Lower lobe of right lung (tissue), 2 donors: ENCODE results near the gene NINL. TPM values are rescaled to one million over a fixed set of nuclear protein-coding genes. Genes with fewer than 3 reads are reported as not detected.

Experiments used
- ATAC-seq, 2 donors: fragments of 200-7000 bp; cut with Tn5 transposase; one replicate each; pipeline ENCODE4 v1.9.1; 2020 to 2022; ENCODE audit warnings: mild to moderate bottlenecking in 2 of 2, moderate library complexity in 2 of 2
- DNase-seq: peaks from one replicate; pipeline ENCODE4 v3.0.0-alpha.2; 2020
- H3K27ac ChIP-seq: fragments of 200-600 bp; one replicate; pipeline ENCODE4 v1.8.0; 2022
- H3K27me3 ChIP-seq: fragments of 200-600 bp; one replicate; pipeline ENCODE4 v1.8.0; 2022; ENCODE audit warnings: low read depth
- H3K36me3 ChIP-seq: fragments of 200-600 bp; one replicate; pipeline ENCODE4 v1.8.0; 2022; ENCODE audit warnings: mild to moderate bottlenecking
- H3K4me1 ChIP-seq: fragments of 200-600 bp; one replicate; pipeline ENCODE4 v1.8.0; 2022
- H3K4me3 ChIP-seq: fragments of 200-600 bp; one replicate; pipeline ENCODE4 v1.8.0; 2022; ENCODE audit warnings: mild to moderate bottlenecking
- H3K9me3 ChIP-seq: fragments of 200-600 bp; one replicate; pipeline ENCODE4 v1.8.0; 2022
- intact Hi-C: fragments of 100-400 bp; cut with DNase I; formaldehyde crosslinking; loops from one replicate; pipeline ENCODE4 v1.11.0; 2022
- total RNA-seq: library from RNA; stranded (reverse); fragmentation: NEBNext Ultra II Directional; extraction: Animal tissue kit (Norgen Biotek cat#: 25700); gene quantifications from one replicate; pipeline ENCODE4 v1.2.1, GENCODE V29; 2021
- TF ChIP-seq, protein P1 (sequence below): fragments of 200-600 bp; IDR thresholded peaks from one replicate; pipeline ENCODE4 v1.8.0; 2022; ENCODE audit warnings: antibody characterized with exemption, mild to moderate bottlenecking
- donor health status: DM: no; HTN: yes; CAD: no; lungs with severe emphysema.

Gene NINL
- total RNA-seq, 1 donor from 2014 or later: 10.7 TPM

DNA sequence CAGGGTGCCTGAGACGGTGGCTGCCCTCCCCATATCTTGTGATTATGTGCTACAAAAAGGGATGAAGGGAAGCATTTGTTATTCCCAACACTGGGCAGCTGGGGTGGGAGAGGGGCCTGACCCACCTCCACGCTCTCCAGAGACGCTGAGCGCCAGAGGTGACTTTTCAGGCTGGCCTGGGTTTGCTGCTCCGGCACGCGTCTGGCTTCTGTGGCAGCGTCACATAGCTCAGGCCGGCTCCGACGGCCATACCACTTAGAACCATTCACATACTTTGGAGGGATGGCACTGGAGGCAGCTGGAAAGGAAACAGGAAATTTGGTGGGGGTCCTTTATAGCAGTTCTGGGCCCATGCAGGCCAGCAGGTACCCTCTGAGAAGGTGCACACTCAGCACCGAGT, 72.6 kb downstream of the NINL start:
- DNase-seq: no peak
- intact Hi-C loops: no loop called here
- ATAC-seq: no peak
- Histone ChIP-seq H3K4me1 (no peaks in the 10 kb centered on the region), H3K36me3 (peaks cover 20% of the 10 kb centered on the region), H3K27ac (no peak overlapping the region), H3K4me3 (no peak overlapping the region), H3K9me3 (peaks cover 14% of the 10 kb centered on the region), H3K27me3 (no peaks in the 10 kb centered on the region)
- TF ChIP-seq, protein P1, sequence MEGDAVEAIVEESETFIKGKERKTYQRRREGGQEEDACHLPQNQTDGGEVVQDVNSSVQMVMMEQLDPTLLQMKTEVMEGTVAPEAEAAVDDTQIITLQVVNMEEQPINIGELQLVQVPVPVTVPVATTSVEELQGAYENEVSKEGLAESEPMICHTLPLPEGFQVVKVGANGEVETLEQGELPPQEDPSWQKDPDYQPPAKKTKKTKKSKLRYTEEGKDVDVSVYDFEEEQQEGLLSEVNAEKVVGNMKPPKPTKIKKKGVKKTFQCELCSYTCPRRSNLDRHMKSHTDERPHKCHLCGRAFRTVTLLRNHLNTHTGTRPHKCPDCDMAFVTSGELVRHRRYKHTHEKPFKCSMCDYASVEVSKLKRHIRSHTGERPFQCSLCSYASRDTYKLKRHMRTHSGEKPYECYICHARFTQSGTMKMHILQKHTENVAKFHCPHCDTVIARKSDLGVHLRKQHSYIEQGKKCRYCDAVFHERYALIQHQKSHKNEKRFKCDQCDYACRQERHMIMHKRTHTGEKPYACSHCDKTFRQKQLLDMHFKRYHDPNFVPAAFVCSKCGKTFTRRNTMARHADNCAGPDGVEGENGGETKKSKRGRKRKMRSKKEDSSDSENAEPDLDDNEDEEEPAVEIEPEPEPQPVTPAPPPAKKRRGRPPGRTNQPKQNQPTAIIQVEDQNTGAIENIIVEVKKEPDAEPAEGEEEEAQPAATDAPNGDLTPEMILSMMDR: no peak

DNA sequence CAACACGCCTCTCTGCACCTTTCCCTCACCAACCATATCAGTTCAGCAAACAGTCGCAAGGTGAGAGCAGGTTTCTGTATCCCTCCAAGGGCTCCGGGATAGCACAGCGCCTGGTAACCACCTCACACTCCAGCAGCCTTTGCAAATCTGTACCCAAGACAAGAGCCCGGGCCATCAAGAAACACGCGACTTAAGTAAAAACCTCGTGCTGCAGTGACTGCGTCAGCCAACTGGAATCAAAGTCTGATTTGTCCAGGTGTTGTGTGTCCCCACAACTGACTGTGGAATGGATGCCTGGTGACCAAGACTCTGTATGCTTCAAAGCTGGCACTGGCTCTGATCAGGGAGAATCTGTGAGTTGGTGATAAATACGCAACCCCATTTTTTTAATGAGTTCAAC, 74.1 kb downstream of the NINL start:
- TF ChIP-seq, protein P1: no peak
- ATAC-seq: no peak
- Histone ChIP-seq H3K27me3 (no peaks in the 10 kb centered on the region), H3K9me3 (peaks cover 14% of the 10 kb centered on the region), H3K27ac (no peak overlapping the region), H3K4me1 (no peaks in the 10 kb centered on the region), H3K36me3 (peaks cover 20% of the 10 kb centered on the region), H3K4me3 (no peak overlapping the region)
- no peak for DNase-seq
- intact Hi-C loops: no loop called here

DNA sequence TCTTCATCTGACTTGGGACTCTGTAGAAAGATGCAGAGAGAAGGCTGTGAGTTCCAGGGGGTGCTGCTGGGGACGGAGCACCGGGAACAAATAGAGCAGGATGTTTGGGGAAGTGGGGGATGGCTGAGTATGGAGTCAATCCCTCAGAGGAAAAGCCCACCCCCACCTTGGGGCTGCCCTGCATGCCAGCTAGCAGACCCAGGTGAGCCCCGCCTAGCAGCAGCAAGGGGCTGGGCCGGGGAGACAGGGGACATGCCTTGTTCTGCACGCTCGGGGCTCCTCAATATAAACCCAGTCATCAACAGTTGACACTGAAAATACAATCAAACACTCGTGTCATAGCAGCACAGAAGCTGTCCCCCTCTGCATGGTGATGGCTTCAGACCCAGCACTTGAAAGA, 74.6 kb downstream of the NINL start:
- no peak for ATAC-seq
- intact Hi-C loops: no loop called here
- TF ChIP-seq, protein P1: no peak
- Histone ChIP-seq H3K36me3 (peaks cover 20% of the 10 kb centered on the region), H3K4me3 (no peak overlapping the region), H3K27me3 (no peaks in the 10 kb centered on the region), H3K4me1 (no peaks in the 10 kb centered on the region), H3K9me3 (peaks cover 14% of the 10 kb centered on the region), H3K27ac (no peak overlapping the region)
- DNase-seq: no peak

DNA sequence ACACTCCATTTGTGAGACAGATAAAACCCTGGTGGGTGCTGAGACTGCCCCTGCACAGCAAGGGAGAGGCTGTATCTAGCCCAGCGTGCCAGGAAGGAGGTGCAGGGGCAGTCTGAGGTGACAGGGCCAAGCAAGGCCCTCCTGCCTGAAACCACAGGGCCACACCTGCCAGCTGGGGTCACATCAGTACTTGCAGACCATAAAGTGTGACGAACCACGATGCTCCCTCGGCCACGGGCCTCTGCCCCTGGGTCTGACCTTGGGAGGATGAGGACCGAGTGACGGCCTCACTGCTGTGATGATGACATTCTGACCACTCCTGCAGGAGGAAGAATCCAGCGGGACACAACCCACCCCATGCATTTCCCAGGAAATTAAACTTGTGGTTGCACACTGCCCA, 75.1 kb downstream of the NINL start:
- no peak overlapping the region for H3K27ac ChIP-seq
- no peaks in the 10 kb centered on the region for H3K27me3 ChIP-seq
- no peak for ATAC-seq
- intact Hi-C loops: no loop called here
- TF ChIP-seq, protein P1: no peak
- no peaks in the 10 kb centered on the region for H3K4me1 ChIP-seq
- peaks cover 12% of the 10 kb centered on the region for H3K9me3 ChIP-seq
- H3K36me3 ChIP-seq: peaks cover 20% of the 10 kb centered on the region
- no peak overlapping the region for H3K4me3 ChIP-seq
- no peak for DNase-seq

DNA sequence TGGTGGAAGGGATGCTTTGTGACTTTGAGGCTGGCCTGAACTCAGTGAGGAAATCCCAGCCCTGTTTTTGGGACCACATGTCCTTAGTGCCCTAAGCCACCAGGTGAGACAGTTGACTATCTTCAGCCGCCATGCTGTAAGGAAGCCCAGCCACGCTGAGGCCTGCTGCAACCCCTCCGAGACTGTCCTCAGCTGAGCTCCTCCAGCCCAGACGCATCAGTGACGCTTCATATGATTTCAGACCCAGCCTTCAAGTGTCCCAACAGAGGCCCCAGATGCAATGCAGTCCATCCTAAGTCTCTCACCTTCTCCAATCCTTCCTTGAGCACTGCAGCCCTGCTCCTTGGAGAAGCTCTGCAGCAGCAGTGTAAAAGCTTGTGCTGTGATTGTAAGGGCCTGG, 76.2 kb downstream of the NINL start:
- Histone ChIP-seq H3K4me3 (no peak overlapping the region), H3K9me3 (peaks cover 1% of the 10 kb centered on the region), H3K4me1 (no peaks in the 10 kb centered on the region), H3K27me3 (no peaks in the 10 kb centered on the region), H3K27ac (no peak overlapping the region), H3K36me3 (peaks cover 20% of the 10 kb centered on the region)
- TF ChIP-seq, protein P1: no peak
- intact Hi-C loops: no loop called here
- ATAC-seq (no peak), DNase-seq (no peak)
